GM19025 (cell line): ENCODE results near the gene FILIP1.
A peak's percentile ranks its signal among the peaks of the same experiment; 100 is the strongest.
"Not testable (repeated sequence)": the region's sequence is repeated elsewhere in the genome, so short reads cannot be mapped to it uniquely, and the experiment has no call there.

Source experiments
- ATAC-seq: cut with Tn5 transposase; IDR thresholded peaks from one replicate; pipeline ENCODE4 v1.9.1; 2021; ENCODE audit warnings: mild to moderate bottlenecking, low read depth, moderate library complexity; ENCODE audit not compliant: unreplicated experiment

FILIP1 gene

GRCh38 chr6:75463061-75463460 lies 30.5 kb downstream of the FILIP1 start:
- ATAC-seq, result no peak

DNA sequence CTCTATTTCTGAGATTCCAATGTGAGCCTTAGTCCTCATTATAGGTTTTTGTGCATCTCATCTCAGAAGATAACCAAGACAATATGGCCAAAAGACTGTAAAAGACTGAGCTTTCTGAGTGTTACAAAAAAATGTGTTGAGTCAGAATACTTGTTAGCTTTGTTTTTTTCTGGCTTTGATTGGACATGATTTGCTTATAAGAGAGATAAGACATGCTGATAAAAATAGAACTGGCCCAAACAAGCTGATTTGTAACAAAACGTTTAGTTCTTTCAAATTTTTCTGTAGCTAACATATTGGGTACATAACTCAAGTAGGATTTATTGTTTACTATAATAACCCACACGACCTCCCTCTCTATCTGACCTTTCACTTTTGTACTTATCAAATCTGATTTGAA lies 32.9 kb downstream of the FILIP1 start:
- no peak for ATAC-seq

DNA sequence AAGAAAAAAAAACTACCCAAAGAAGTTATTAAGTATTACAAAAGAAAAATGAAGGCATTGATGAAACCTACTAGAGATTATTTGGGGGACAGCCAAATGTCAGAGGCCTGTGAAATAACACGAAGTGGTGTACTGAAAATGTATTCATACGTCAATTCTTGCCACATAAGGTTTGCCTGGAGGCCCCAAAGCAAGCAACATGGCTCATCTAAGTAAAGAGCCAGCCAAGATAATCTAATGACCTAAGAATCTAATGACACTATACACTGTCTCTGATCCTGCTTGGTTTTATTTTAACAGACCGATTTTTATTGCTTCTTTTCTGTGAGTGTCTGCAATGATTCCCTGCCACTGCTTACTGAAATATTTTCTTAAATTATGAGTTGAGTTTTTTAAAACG lies 34.7 kb downstream of the FILIP1 start:
- no peak for ATAC-seq

GRCh38 chr6:75450903-75451302 lies 42.7 kb downstream of the FILIP1 start:
- no peak for ATAC-seq

GRCh38 chr6:75449630-75450206 lies 43.9 kb downstream of the FILIP1 start:
- no peak for ATAC-seq

GRCh38 chr6:75446241-75446880 lies 47.2 kb downstream of the FILIP1 start:
- no peak for ATAC-seq

GRCh38 chr6:75445738-75446137 lies 47.9 kb downstream of the FILIP1 start:
- ATAC-seq, result no peak

DNA sequence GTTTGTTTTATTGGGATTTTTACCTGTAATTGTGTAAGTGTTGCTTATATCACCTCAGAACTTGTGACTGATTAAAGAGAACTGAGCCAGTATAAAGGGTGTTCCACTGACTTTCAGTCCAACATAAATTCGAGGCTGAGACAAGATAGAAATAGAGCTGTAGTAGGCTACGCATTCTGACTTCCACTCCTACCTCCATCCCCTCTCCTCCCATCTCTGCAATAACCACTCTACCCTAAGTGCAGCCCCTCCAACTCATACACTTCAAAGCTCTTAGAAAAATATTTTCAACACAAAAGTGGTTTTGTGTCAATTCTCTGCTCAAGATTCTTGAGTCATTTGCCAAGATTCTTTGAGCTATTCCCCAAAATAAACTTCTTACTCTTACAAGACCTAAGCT lies 48.7 kb downstream of the FILIP1 start:
- ATAC-seq, result no peak

DNA sequence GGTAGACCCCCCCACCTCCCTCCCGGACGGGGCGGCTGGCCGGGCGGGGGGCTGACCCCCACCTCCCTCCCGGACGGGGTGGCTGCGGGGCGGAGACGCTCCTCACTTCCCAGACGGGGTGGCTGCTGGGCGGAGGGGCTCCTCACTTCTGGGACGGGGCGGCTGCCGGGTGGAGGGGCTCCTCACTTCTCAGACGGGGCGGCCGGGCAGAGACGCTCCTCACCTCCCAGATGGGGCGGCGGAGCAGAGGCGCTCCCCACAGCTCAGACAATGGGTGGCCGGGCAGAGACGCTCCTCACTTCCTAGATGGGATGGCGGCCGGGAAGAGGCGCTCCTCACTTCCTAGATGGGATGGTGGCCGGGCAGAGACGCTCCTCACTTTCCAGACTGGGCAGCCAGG lies 51.7 kb downstream of the FILIP1 start:
- not testable (repeated sequence) for ATAC-seq

- ATAC-seq, result not testable (repeated sequence)
Observed at GRCh38 chr6:75441479-75441878, 52.1 kb downstream of the FILIP1 start.

DNA sequence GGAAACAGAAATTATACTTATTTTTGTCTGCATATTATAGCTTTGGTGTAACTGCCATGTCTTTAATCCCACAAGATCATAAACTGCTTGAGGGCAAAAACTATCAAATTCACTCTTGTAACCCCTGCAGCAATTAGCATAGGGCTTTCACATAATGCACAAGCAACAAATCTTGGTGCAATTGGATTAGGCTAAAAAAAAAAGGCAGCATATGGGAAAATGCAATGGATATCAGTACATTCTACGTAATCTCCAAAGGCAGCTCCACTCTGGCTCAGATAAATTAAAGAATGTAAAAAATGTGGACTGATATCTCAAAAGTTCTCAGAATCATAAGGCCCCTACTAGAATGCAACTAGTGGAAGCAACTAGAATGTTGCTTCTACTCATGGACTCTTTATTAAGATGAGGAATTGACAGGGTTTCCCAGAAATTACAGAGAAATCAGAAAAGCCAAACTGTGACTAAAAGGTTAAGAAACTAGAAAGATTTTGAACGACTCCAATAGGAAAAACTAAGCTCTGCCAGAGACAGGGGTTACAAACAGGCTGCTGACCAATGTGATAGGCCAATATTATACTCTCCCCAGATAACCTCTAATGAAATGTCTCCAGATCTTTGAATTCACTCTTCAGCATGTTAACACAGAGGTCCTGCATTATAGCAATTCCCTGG lies 55.0 kb downstream of the FILIP1 start:
- no peak for ATAC-seq

DNA sequence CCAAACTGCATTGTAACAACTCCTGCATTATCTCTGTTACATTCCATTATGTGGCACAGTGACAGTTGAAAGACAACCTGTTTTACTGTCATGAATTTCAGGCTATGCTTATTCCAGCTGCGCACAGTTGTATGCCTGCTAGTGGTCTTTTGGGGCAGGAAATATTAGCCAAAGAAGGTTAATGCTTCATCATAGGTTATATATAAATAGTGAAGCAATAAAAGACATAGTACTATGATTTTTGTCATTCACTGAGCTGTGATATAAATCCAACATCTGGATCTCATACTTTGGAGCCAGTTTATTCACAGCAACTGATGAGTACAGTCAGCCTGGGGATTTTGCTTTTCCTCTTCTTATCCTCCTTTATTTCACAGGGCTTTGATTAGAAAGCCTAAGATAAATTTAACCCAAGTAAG lies 55.6 kb downstream of the FILIP1 start:
- ATAC-seq, result no peak

- no peak for ATAC-seq
Observed at GRCh38 chr6:75437421-75437891, 56.1 kb downstream of the FILIP1 start.

DNA sequence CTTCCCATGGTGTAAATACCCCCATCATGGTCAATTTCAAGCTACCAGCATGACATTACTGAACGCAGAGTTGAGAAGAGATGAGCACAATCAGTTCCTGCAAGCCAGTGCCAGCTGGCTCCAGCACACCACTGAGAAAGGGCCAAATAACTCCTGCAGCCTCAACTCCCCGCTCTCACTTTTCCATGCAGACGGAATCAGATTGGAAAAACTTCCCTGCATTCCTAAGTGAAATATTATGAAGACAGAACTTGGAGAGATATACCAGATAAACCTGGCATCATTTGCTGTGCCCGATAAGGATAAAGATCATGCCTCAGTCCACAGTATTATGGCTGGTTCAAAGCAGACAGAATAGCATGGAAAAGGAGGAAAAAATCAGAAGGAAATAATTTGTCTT lies 56.7 kb downstream of the FILIP1 start:
- ATAC-seq, result no peak

- ATAC-seq, result not testable (repeated sequence)
Observed at GRCh38 chr6:75432809-75433208, 60.8 kb downstream of the FILIP1 start.

- peak; percentile 49 for ATAC-seq
Observed at GRCh38 chr6:75431379-75431778, 62.2 kb downstream of the FILIP1 start.

DNA sequence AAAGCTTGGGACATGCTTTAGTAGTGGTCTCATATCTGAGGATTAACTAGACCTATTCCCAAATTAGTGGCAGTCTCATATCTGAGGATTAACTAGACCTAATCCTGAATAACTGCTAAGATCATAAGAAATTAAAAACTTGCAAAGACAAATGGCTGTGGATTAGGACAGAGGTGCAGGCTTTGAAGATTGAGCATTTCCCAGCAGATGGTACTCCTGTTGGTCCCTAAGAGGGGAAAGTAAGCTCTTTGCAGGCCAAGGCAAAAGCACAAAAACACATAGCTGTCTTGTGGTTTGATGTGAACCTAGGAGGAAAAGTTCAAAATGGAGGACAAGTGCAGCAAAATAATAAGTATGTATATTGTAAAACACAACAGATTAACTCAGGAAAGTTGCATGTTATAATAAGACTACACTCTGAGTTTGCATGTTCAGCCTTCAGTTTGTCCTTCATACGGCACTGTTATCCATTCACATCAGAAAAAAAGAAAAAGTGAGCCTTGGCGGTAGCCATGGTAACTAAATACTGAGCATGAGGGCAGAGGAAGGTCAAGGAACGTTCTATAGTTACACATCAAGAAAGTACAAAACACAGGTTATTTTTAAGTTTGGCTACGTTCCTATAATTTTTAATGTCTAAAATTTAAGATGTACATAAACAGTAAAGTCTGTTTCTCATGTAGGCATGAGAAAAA lies 62.8 kb downstream of the FILIP1 start:
- no peak for ATAC-seq

GRCh38 chr6:75429061-75429703 lies 64.4 kb downstream of the FILIP1 start:
- no peak for ATAC-seq

DNA sequence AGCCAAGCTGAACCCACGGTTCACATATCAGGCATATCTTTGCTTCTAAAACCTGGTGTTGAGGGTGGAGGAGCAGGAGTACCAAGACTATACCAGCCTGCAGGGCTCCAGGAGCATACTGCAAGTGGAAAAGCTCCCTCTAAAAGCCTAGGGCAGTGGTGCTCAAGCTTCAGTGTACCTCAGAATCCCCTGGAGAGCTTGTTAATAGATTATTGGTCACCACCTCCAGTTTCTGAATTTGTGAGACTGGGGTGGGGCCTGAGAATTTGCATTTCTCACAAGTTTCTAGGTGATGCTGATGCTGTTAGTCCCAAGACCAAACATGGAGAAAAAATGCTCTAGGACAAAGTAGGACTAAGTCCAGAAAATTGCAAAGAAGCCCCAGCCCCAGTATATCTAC lies 65.4 kb downstream of the FILIP1 start:
- no peak for ATAC-seq

- no peak for ATAC-seq
Observed at GRCh38 chr6:75427329-75427728, 66.3 kb downstream of the FILIP1 start.
